GM21526 (cell line): Measurements from ENCODE around the gene EXOSC1.
"Not testable (repeated sequence)": the region's sequence is repeated elsewhere in the genome, so short reads cannot be mapped to it uniquely, and the experiment has no call there.

ENCODE experiments used
- ATAC-seq: cut with Tn5 transposase; IDR thresholded peaks from one replicate; pipeline ENCODE4 v1.9.1; 2021; ENCODE audit warnings: moderate library complexity; ENCODE audit not compliant: unreplicated experiment, low FRiP score

Gene EXOSC1

DNA sequence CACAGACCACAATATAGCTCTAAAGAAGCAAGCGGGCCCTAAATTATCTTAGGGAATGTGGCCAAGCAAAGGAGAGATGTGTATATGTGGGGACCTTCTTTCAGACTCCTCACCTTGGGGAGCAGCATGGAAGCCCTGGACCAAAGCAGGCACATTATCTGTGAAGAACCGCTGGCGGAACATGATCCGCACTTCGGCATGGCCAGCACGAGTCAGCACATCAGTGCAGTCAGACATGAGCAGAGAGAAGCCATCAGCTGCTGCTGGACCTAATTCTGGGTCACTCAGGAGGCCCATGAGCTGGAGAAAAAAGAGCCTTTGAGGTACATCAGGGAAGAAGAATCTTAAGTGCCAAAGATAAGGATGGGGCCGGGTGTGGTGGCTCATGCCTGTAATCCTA is 14.1 kb upstream of the EXOSC1 start:
- ATAC-seq = no peak

DNA sequence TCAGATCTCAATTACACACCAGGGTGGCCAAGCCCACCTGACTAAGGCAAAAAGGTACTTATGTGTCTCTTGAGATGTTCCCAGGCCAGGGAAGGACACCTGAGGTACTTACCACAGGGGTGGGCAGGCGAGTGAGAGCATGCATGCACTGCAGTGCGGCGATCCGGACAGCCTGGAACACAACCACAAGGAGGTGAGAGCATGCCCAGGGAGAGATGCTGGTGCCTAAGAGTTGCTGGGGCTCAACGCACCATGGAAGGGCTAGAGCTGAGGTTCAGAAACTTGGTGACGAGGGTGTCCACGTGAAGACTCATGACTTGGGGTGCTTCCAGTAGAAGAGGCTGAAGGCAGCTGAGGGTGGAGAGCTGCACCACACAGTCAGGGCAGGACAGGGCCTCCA is 13.3 kb upstream of the EXOSC1 start:
- ATAC-seq = no peak

DNA sequence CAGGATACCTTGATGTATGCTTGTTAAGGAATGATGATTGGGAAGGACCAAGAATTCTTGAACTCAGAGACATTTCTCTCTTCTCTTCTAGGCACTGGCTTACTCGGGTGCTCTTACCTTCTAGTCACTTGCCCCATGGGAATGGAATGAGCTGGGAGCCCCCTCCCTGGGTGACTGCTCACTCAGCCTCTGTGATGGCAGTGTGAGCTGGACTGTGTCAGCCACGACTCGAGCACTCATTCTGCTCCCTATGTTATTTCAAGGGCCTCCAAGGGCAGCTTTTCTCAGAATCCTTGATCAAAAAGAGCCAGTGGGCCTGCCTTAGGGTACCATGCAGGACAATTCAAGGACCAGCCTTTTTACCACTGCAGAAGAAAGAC is 10.9 kb upstream of the EXOSC1 start:
- no peak for ATAC-seq

DNA sequence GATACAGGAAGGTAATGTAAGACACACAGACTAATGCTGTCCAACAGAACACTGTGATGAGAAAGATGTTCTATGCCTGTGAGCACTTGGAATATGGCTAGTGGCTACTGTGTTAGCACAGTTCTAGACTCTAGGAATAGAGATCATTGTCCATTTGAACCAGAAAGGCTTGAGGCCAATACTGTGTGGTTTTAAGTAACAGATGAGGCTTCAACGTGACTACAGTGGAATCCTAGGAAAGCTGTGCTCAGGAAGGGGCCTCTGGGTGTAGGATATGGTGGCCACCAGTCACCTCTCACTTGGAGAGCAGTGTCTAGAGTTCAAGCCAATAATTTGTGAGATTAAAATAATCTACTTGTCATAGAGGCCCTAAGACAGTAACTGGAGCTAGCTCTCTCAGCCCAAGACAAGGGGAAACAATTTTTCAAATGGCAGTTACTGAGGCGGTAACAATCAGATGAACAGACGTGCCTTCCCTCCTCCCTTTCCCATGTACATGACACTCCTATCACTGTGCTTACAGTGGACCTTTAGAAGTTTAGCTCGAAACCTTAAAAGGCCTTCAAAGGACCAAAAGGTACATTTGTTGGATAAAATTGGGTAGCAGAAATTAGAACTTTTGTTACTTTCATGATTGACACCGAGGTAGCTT is 10.4 kb upstream of the EXOSC1 start:
- no peak for ATAC-seq

GRCh38 chr10:97454330-97455036 is 8.7 kb upstream of the EXOSC1 start:
- ATAC-seq = no peak

- no peak for ATAC-seq
Measured at GRCh38 chr10:97452352-97452751, 6.5 kb upstream of the EXOSC1 start.

DNA sequence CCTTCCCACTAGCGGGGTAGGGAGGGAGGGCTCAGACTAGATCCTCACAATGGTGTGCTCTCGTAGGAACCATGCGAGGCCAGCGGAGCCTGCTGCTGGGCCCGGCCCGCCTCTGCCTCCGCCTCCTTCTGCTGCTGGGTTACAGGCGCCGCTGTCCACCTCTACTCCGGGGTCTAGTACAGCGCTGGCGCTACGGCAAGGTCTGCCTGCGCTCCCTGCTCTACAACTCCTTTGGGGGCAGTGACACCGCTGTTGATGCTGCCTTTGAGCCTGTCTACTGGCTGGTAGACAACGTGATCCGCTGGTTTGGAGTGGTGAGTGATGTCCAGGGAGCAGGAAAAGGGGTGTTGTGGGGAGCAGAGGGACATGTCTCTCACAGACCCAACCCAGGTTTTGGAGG is 5.8 kb upstream of the EXOSC1 start:
- ATAC-seq = no peak

- ATAC-seq = no peak
Measured at GRCh38 chr10:97450828-97451227, 5.0 kb upstream of the EXOSC1 start.

DNA sequence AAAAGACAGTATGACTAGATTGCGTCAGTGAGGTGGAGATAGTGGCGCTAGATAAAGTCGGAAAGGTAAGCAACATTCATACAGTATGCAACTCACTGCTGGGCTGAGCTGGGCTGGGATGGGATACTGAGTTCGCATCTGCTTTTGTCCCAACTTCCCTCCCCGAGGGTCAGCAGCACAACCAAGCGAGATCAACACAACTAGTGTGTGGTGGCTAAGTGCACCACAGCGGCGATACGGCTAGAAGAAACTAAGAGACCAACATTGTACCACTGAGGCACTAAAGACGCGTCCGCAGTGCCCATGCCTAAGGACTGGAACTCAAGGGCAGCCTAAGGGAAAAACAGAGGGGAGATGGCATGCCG is 467 bp downstream of the EXOSC1 start:
- no peak for ATAC-seq

- no peak for ATAC-seq
Measured at GRCh38 chr10:97444212-97444611, 1.6 kb downstream of the EXOSC1 start.

GRCh38 chr10:97442277-97442676 is 3.5 kb downstream of the EXOSC1 start:
- ATAC-seq = no peak

DNA sequence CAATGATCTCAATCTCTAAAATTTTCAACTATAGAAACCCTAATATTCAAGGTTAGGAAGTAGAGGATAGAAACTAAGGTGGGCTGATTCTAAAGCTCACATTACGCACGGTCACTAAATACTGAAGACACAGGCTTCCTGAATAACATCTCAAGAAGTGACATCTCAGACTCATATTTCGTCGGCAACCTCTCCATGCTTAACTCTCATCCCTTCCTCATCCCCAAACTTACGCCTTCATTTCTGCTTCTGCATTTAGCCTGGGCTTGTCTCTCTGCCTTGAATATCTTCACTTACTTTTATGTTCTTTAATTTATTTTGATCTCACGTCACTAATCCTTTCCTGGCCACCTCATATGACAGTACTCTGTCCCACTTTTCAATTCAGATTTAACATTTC is 10.6 kb downstream of the EXOSC1 start:
- no peak for ATAC-seq

GRCh38 chr10:97434557-97434956 is 11.2 kb downstream of the EXOSC1 start:
- no peak for ATAC-seq

GRCh38 chr10:97434055-97434454 is 11.8 kb downstream of the EXOSC1 start:
- ATAC-seq = no peak

DNA sequence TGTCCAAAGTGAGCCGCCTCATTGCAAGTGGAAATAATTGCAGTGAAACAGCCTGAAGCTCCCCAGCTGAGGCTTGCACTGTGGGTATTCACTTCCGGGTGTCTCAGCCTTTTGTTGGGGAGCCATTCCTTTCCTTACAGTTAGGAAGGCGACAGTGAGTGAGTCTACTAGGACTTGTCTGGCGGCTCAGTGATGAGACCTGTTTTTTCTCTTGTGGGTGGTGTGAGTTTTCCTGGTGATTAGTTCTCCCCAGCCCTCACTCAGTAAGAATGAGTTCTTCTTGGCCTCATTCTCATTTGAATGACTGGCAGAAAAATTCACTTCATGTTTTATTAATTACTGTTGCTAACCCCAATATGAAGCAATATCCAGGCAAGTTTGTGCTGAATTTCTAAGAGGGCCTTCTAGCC is 17.2 kb downstream of the EXOSC1 start:
- no peak for ATAC-seq

DNA sequence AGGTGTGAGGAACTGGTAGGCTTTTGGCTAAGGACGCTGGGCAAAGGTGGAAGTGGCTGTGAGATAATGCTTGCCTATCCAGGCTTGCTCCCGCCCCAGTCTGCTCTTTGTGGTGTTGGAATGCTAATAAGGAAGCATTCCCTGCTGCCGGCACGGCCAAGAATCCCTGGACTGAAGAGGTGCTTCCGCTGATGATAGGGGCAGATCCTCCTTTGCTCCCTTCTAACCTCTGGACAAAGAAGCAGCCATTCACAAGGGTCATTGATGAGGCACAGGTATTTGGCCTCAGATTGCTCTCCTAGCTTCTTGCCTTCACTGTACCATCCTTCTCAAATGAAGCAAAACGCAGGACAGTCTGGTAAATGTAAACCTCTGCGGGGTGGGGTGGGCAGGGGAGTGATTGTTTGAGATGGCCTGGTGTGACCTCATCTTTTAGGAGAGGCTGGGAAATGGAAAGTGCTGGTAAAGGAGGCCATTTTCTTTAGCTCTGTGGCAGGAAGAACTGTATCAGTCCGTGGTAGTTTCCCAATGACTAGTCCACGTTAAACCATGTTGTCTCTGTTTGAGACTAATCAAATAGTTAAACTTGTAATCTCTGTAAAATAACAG is 18.1 kb downstream of the EXOSC1 start:
- ATAC-seq = no peak

DNA sequence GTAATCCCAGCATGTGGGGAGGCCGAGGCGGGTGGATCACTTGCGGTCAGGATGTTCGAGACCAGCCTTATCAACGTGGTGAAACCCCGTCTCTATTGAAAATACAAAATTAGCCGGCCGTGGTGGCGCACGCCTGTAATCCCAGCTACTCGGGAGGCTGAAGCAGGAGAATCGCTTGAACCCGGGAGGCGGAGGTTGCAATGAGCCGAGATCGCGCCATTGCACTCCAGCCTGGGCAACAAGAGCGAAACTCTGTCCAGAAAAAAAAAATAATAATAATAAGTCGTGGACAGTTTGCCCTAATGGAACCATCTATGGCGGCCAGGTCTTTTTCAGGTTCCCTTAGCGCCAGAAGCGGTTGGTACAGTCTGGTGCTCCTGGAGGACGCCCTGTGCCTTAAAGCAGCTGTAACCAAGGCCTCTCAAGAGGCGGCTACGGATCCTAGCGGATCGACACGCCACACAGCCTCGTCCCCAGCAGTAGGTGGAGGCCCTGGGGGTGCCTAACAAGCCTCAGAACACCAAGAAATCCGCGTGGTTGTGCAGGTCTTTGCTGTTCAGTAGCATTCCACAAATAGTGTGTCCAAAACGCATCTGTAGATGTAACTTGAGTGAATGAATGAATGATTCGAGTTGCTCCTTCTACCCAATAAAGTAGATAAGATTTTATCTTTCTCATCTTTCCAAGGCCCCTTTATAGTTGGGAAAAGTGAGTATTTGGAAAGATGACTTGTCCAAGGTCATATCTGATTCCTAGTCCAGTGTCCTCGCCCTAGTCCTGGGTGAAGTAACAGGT is 18.8 kb downstream of the EXOSC1 start:
- no peak for ATAC-seq

DNA sequence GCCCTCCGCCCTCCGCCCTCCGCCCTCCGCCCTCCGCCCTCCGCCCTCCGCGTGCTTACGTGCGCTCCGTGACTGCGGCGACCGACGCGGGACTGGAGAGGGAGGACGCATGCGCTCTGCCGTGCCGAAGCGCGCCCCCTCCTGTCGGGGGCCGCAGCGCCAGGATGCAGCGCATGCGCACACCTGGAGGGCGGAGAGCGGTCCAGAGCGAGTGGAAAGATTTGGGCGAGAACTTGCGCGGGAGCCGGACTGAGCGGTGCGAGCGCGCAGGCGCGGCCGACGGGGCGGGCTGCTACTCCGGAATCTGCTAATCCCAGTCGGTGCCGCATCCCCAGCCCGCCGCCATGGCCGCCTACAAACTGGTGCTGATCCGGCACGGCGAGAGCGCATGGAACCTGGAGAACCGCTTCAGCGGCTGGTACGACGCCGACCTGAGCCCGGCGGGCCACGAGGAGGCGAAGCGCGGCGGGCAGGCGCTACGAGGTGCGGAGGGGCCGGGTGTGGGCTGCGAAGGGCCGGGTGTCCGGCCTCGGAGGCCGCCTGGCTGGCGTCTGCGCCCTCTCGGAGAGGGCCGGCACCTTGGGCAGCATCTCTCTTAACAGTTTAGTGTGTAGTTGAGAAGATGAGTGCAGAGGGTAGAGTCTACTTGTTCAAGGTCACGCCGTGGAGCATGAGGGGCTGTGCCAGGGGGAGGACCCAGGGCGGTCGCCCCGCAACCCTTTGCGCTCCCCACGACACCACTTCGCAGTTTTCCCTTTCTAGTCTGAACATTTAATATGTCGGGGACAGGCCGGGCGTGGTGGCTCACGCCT is 19.6 kb downstream of the EXOSC1 start, which contains the start of gene PGAM1:
Gene PGAM1, plus strand, starts transcription at position 228 of the 812 bp plus-strand sequence. Its CDS starts 117 bp downstream, at position 345.
- peak; percentile 64 for ATAC-seq

- not testable (repeated sequence) for ATAC-seq
Measured at GRCh38 chr10:97423757-97424098, 22.1 kb downstream of the EXOSC1 start.

- no peak for ATAC-seq
Measured at GRCh38 chr10:97416565-97416964, 29.2 kb downstream of the EXOSC1 start.
